ENCODE measurements around the gene TMEM239. TPM values are rescaled to one million over a fixed set of nuclear protein-coding genes. Genes with fewer than 3 reads are reported as not detected.
A peak's percentile ranks its signal among the peaks of the same experiment; 100 is the strongest.

The TMEM239 gene
- total and polyA plus RNA-seq, 9 donors, result not detected

DNA sequence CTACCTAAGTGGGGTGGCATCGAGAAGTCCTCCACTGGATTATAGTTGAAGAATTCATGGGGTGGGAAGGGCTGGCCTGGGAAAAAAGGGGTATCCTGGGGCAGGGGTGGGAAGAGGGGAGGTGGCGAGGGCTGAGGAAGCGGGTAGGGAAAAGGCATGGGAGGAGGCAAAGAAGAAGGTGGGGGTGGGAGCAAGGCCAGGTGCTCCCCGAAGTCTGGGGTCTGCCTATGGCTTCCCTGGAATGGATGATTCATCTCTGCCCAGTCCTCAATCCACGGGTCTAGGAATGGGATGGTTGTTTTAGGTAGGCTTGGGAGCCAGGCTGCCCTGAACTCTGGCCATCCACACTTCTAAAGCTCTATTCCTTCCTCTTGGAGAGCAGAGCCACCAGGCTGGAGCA is 19.9 kb downstream of the TMEM239 start:
- TF ChIP-seq POLR2A (IDR thresholded peaks at IDR 0.05) (no peak), EP300 (IDR thresholded peaks at IDR 0.05) (no peak)
- TF ChIP-seq, protein P1, sequence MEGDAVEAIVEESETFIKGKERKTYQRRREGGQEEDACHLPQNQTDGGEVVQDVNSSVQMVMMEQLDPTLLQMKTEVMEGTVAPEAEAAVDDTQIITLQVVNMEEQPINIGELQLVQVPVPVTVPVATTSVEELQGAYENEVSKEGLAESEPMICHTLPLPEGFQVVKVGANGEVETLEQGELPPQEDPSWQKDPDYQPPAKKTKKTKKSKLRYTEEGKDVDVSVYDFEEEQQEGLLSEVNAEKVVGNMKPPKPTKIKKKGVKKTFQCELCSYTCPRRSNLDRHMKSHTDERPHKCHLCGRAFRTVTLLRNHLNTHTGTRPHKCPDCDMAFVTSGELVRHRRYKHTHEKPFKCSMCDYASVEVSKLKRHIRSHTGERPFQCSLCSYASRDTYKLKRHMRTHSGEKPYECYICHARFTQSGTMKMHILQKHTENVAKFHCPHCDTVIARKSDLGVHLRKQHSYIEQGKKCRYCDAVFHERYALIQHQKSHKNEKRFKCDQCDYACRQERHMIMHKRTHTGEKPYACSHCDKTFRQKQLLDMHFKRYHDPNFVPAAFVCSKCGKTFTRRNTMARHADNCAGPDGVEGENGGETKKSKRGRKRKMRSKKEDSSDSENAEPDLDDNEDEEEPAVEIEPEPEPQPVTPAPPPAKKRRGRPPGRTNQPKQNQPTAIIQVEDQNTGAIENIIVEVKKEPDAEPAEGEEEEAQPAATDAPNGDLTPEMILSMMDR (IDR thresholded peaks at IDR 0.05), result no peak
- Histone ChIP-seq H3K9me3 (no peaks in the 10 kb centered on the region), H3K27me3 (no peaks in the 10 kb centered on the region), H3K27ac (no peak overlapping the region), H3K4me1 (ENCODE audit: insufficient read depth) (peaks cover 4% of the 10 kb centered on the region), H3K4me3 (no peak overlapping the region), H3K36me3 (no peaks in the 10 kb centered on the region)
- intact Hi-C loops (cut with DNase I), result no loop called here
- DNase-seq, result no peak
- 78 to 92% (median 90%) methylated on average over 5 of the region's 5 CpGs for WGBS, 3 donors

DNA sequence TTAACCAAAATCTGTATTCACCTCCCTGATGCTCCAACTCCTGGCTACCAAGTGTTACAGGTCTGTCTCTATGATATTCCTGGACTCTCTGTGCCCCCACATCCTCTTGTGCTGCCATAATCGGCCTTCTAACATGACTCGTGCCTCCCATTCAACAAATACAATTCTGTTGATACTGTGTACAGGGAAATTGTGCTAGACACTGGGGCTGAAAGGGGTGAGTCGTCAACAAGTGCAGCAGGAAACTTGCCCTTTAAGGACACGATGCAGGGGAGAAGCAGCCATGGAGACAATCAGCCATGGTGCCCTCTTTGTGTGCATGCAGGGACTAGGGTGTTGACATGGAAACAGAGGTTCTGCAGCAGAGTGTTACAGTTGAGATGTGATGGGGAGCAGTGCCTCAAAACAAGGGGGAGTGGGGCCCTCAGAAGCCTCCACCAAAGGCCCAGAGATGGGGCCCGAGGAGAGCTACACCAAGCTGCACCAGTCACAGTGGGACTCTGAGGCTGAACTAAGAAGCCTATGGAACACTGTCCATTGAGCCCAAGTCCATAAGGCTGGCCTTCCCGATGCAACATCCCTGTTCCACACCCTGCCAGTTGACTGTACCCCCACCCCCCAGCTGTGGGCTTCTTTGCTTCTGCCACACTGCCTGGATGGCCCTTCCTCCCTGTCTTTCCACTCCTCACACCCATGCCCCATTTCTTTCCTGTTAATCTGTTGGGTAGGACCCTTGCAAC is 21.2 kb downstream of the TMEM239 start:
- Histone ChIP-seq H3K27me3 (no peaks in the 10 kb centered on the region), H3K27ac (no peak overlapping the region), H3K36me3 (no peaks in the 10 kb centered on the region), H3K4me3 (no peak overlapping the region), H3K4me1 (ENCODE audit: insufficient read depth) (peaks cover 4% of the 10 kb centered on the region), H3K9me3 (no peaks in the 10 kb centered on the region)
- intact Hi-C loops (cut with DNase I), result no loop called here
- no peak for TF ChIP-seq EP300 (IDR thresholded peaks at IDR 0.05)
- TF ChIP-seq, protein P1 (IDR thresholded peaks at IDR 0.05), result no peak
- TF ChIP-seq POLR2A (IDR thresholded peaks at IDR 0.05), result no peak
- 83 to 92% (median 89%) methylated on average over 6 of the region's 6 CpGs for WGBS, 3 donors
- DNase-seq, result peak in 1 of 5 donors; percentile 5

DNA sequence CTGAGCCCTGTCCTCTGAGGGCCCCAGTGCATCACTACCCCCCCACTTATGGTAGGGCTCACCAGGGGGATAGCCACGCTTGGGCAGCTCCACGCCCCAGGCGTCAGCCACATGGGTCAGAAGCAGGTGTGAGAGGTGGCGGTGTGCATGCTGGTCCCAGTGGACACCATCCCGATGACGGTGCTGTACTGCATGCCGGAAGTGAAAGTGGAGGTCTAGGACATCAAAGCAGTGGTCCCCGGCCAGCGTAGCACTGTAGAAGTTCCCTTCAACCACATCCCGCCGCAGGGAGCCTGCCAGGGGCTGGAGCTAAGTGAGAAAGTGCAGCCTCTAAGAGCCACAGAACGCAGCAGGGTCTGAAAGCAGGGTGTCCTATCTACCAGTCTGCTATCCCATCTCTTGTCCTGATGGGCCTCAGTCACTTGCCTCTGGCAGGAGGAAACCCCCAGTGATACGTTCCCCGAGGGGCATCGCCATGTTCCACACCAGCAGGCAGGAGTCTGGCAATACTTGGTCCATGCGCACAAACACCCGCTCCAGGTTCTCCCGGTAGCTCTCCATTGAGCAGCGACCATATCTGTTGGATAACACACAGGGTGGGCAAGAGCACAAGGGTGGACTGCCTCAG is 22.1 kb downstream of the TMEM239 start:
- DNase-seq, result peak in 1 of 5 donors; percentile 21
- intact Hi-C loops (cut with DNase I), result no loop called here
- Histone ChIP-seq H3K9me3 (no peaks in the 10 kb centered on the region), H3K27ac (no peak overlapping the region), H3K27me3 (no peaks in the 10 kb centered on the region), H3K4me1 (ENCODE audit: insufficient read depth) (peaks cover 4% of the 10 kb centered on the region), H3K4me3 (no peak overlapping the region), H3K36me3 (no peaks in the 10 kb centered on the region)
- TF ChIP-seq, protein P1 (IDR thresholded peaks at IDR 0.05), result no peak
- TF ChIP-seq POLR2A (IDR thresholded peaks at IDR 0.05) (no peak), EP300 (IDR thresholded peaks at IDR 0.05) (no peak)
- 95 to 97% (median 95%) methylated on average over 19 of the region's 19 CpGs for WGBS, 3 donors

DNA sequence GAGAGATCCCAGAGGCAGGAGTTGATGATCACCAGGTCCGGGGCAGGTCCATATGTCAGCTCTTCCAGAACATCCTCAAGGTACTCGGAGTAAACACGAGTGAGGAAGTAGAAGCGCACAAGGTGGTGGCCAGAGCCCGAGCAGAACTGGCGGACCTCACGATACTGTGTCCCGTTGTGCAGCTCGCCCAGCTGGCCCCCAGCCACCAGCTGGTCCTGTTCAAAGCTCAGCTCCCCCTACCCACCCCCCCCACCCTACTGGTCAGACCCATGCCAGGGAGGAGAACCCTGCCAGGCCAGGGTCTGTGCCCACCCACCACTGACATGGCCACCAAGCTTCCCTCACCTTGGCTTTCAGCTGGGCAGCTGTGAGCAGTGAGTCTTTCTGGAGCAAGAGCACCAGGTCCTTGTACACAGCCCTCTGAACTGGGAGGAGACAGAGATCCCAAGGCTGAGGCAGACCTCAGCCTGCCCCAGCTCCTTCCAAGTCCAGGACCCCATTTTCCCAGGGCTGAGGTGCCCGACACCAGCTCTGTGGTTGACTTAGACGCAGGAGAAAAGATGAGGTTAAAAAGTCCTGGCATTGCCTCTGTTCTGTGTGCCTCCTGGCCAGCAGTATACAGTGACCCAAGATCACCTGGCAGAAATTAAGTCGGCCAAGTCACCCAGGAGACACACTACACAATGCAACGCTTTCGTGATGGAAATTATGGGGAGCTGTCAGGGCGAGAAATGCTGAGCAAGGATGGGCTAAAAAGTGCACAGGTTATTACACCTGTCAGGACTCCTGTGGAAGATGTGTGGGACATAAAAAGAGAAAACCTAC is 22.9 kb downstream of the TMEM239 start:
- Histone ChIP-seq H3K4me1 (ENCODE audit: insufficient read depth) (peaks cover 4% of the 10 kb centered on the region), H3K9me3 (no peaks in the 10 kb centered on the region), H3K27me3 (no peaks in the 10 kb centered on the region), H3K4me3 (no peak overlapping the region), H3K36me3 (no peaks in the 10 kb centered on the region), H3K27ac (no peak overlapping the region)
- 94 to 95% (median 94%) methylated on average over 15 of the region's 15 CpGs for WGBS, 3 donors
- no peak for DNase-seq
- TF ChIP-seq, protein P1 (IDR thresholded peaks at IDR 0.05), result no peak
- TF ChIP-seq POLR2A (IDR thresholded peaks at IDR 0.05), result no peak
- no peak for TF ChIP-seq EP300 (IDR thresholded peaks at IDR 0.05)
- intact Hi-C loops (cut with DNase I), result no loop called here
